A549 treated with Hydrocortisone at 1 μM for 4 hours (cell line): ENCODE measurements around the gene WDR76. TPM values are rescaled to one million over a fixed set of nuclear protein-coding genes. Genes with fewer than 3 reads are reported as not detected.

Experiments
- total RNA-seq: library from RNA; stranded (reverse); fragments of 200-300 nt; extraction: Qiagen RNA extraction; gene quantifications from 5 replicates; pipeline ENCODE4 v1.2.3, GENCODE V29; 2022

WDR76 gene
- total RNA-seq: 11.3 to 15.4 TPM (median 12.2 TPM) in 5 replicates

DNA sequence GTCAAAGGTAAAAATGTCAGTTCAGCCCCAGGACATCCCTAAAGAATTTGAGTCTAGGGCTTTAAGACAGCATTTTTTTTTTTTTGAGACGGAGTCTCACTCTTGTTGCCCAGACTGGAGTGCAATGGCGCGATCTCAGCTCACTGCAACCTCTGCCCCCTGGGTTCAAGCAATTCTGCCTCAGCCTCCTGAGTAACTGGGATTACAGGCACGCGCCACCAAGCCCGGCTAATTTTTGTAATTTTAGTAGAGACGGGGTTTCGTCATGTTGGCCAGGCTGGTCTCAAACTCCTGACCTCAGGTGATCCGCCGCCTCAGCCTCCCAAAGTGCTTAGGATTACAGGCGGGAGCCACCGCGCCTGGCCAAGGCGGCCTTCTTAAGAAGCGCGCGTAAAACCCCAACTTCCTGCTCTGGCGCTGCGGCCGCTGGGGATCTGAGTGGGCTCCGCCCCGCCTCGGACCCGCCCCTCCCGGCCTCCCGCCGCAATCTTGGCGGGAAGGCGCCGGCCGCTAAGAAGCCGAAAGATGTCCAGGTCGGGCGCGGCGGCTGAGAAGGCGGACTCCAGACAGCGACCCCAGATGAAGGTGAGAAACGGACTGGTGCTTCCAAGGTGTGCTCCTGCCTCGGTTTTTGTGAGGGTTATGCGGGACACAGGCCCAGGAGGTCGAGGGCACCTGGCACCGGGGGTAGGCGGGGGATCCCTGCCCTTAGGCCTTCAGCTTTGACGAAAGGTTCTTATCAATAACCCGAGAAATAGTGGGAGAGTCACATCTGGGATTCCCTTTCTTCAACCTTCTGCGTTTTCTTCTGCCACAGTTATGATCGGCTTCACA, at the start of gene WDR76:
TSS of gene WDR76 (plus strand) at position 495 of the 834 bp plus-strand sequence. CDS start at position 526, 31 bp downstream.

DNA sequence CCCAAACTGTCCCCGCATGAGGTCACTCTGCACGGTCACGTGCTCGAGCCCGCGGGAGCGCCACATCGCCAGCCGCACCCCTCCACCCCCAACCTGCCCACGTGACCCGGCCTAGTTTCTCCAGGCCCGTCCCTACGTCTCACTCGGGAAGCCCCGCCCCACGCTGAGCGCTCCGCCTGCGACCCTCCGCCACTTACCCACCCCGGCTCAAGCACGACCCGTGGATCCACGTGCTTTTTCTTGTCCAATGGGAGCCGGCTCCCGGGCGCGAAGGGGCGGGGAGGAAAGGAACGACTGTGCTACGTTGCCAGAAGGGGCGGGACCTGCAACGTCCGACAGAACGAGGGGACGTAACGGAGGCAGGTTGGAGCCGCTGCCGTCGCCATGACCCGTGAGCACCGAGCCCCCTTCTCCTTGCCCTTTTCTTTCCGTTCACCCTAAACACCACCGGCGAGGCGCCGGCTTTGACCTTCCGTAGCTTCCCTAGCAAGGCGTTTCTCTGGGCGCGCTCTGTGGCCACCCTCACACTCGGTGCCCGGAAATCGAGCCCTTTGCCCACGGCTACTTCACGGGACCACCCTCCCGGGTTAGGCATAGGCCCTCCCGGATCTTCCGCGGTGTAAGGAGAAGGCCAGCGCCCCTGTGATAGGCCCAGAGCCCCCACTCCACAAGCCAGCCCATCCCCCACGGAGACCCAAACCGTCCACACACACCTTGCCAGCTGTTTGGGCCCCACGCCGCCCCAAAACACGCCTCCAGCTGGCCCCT, 34.6 kb upstream of the WDR76 start, which contains the start of gene SERF2:
TSS of gene SERF2 (plus strand) at position 328 of the 768 bp plus-strand sequence. CDS start at position 385, 57 bp downstream.

DNA sequence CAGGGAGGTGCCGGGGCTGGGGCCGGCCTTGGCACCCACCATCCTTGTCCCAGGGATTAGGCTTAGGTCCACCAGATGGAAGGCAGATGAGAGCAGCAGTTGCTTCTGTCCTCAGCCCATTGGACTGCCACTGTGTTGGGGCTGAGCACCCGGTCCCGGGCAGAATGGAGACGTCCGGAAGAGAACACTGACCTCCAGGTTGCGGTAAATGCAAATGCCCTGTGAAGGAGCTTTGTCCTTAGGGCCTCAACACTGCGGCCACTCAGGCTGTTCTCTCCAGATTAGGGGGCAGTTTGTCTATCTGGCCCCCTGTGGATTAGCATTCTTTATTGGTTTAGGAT, 26.9 kb upstream of the WDR76 start, which contains the start of gene SERINC4:
TSS of gene SERINC4 (minus strand) at position 276 of the 341 bp plus-strand sequence. CDS start at position 42, 234 bp downstream.

DNA sequence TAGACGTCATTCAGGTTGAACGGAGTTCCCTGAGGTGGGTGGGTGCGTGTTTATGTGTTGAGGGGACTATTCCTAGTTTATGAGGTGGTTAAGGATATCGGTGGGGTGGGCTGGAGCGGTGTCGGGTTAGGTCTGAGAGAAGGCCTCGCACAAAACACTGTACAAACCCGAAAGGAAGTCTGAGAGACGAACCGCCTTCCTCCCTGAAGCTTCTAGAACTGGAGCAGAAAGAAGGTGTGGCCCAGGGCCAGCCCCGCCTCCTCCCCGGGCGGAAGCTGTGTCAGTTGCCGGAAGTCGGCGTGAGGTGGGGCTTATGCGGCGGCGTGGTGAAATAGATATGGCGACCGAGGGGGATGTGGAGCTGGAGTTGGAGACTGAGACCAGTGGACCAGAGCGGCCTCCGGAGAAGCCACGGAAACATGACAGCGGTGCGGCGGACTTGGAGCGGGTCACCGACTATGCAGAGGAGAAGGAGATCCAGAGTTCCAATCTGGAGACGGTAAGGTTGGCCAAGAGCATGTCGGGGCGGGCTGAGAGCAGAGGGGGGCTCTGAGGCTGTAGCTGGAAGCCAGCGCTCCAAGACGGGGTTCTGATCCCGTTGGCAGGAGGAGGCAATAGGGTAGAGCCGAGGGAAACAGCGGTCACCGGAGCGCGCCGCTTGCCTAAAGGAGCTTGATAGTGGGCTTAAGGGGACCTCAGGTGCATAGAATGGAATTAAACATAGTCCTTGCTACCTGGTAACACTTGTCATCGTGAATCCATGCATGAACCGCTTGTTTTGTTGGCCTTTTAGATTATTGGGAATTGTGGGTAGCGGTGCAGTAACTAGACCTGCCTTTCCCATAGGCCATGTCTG, 26.3 kb upstream of the WDR76 start, which contains the start of gene HYPK:
TSS of gene HYPK (plus strand) at position 314 of the 856 bp plus-strand sequence. CDS start at position 338, 24 bp downstream.

DNA sequence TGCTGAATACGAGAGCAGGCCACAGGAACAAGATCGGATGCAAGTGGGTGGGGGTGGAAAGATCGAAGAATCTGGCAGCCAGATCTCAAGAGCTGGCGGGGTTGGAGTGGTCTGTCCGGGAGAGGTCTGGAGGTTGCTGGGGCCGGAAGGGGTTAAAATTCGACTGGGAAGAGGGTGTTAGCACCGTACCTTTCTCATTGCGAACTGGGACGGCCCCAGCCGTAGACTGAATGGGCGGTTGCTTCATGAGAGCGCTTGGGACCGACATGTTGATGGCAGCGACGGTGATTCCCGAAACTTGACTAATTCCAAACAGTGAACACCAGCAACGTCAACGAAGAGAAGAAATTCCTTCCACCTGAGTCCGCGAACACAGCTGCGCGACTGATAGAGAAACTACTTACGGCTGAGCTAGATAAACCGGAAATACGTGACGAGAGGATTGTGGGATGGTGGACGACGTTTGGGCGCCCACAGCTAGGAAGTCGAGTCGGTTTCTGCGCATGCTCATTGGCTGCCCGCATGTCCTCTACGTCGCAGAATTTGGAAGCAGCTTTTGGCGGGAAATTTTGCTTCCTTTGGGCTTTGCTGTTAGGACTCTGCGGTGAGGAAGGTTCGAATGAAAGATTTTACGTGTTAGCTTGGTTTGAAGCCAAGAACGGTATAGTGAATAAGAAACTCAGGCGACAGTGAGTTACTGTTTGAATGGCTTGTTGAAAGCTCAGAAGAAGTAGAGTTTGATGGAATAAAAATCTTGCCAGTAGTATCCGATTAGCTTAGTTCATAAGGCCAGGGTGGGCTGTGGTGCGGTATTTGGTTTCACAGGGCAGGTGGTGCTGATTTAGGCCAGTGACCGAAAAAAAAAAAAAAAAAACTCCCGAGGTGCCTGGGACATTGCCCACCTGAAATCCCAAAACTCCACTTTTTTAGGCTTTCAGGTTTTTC, 2.2 kb upstream of the WDR76 start, which contains the start of gene MFAP1:
TSS of gene MFAP1 (minus strand) at position 389 of the 945 bp plus-strand sequence. CDS start at position 268, 121 bp downstream.

Other genes with a start within 250 kb of the WDR76 start
- 3.8 to 6.9 TPM (median 5.8 TPM) in 5 replicates for gene PPIP5K1, start 236.8 kb upstream of the WDR76 start, total RNA-seq
- gene CKMT1B, start 233.0 kb upstream of the WDR76 start, total RNA-seq: 1.9 to 6.3 TPM (median 3.7 TPM) in 5 replicates
- 0.08 to 0.16 TPM (median 0.11 TPM) in 4 of 5 replicates, not detected in the other for gene STRC, start 208.2 kb upstream of the WDR76 start, total RNA-seq
- gene CATSPER2, start 178.2 kb upstream of the WDR76 start, total RNA-seq: 0.40 to 1.3 TPM (median 0.68 TPM) in 5 replicates
- gene CKMT1A, start 133.1 kb upstream of the WDR76 start, total RNA-seq: 1.7 to 2.8 TPM (median 2.7 TPM) in 5 replicates
- 262 to 365 TPM (median 343 TPM) in 5 replicates for gene PDIA3, start 80.6 kb upstream of the WDR76 start, total RNA-seq
- 0.82 to 2.2 TPM (median 1.2 TPM) in 5 replicates for gene ELL3, start 50.0 kb upstream of the WDR76 start, total RNA-seq
- gene SERF2, start 34.7 kb upstream of the WDR76 start, total RNA-seq: 380 to 723 TPM (median 669 TPM) in 5 replicates
- gene SERINC4, start 26.8 kb upstream of the WDR76 start, total RNA-seq: 0.06 to 0.28 TPM (median 0.08 TPM) in 5 replicates
- gene HYPK, start 26.4 kb upstream of the WDR76 start, total RNA-seq: 3.3 to 7.2 TPM (median 4.3 TPM) in 5 replicates
- gene MFAP1, start 2.3 kb upstream of the WDR76 start, total RNA-seq: 23.7 to 32.4 TPM (median 25.8 TPM) in 5 replicates